CD8-positive, alpha-beta memory T cell (primary cell): ENCODE measurements around the gene ASIC1. TPM values are rescaled to one million over a fixed set of nuclear protein-coding genes. Genes with fewer than 3 reads are reported as not detected.
"Not testable (repeated sequence)": the region's sequence is repeated elsewhere in the genome, so short reads cannot be mapped to it uniquely, and the experiment has no call there.

Experiments used
- CTCF ChIA-PET: fragments of 350-600 bp; sonication (Branson Sonifier 250); formaldehyde crosslinking; loops from one replicate; lab custom pipeline; 2021; ENCODE audit warnings: antibody characterized with exemption; lab: Charles Lee
- POLR2A ChIA-PET: fragments of 350-600 bp; sonication (Branson Sonifier 250); formaldehyde crosslinking; loops from one replicate; lab custom pipeline; 2021; ENCODE audit warnings: antibody characterized with exemption; lab: Charles Lee
- DNase-seq, 5 donors: peaks; one replicate each; pipeline versions ENCODE4 v3.0.0 to v3.0.0-alpha.2; 2020 to 2022; ENCODE audit warnings: mixed read lengths in 1 of 5
- H3K27ac ChIP-seq: one replicate; pipeline ENCODE4 v1.7.0; 2013; ENCODE audit warnings: low read depth, mild to moderate bottlenecking, low read length, moderate library complexity
- H3K27me3 ChIP-seq: 2 replicates; pipeline ENCODE4 v1.7.0; 2013; ENCODE audit warnings: low read length, mild to moderate bottlenecking; ENCODE audit not compliant: insufficient read depth, poor library complexity, severe bottlenecking
- H3K36me3 ChIP-seq: 2 replicates; pipeline ENCODE4 v1.7.0; 2013; ENCODE audit warnings: mild to moderate bottlenecking, low read length, moderate library complexity; ENCODE audit not compliant: insufficient read depth
- H3K4me1 ChIP-seq: 2 replicates; pipeline ENCODE4 v1.7.0; 2013; ENCODE audit warnings: mild to moderate bottlenecking, low read length, moderate library complexity; ENCODE audit not compliant: insufficient read depth
- H3K4me3 ChIP-seq: 2 replicates; pipeline ENCODE4 v1.7.0; 2013; ENCODE audit warnings: mild to moderate bottlenecking, low read length
- H3K9me3 ChIP-seq: 2 replicates; pipeline ENCODE4 v1.7.0; 2013; ENCODE audit warnings: mild to moderate bottlenecking, low read length
- H3K27ac Mint-ChIP-seq, 8 donors: one replicate each; pipeline ENCODE4 v1.8.0; 2020 to 2021; ENCODE audit warnings: mixed read lengths in 8 of 8, mild to moderate bottlenecking in 6 of 8, inconsistent platforms in 3 of 8, moderate library complexity in 3 of 8
- H3K27me3 Mint-ChIP-seq, 2 donors: one replicate each; pipeline ENCODE4 v1.8.0; 2020 to 2021; ENCODE audit warnings: mixed read lengths in 2 of 2, mild to moderate bottlenecking in 1 of 2, moderate library complexity in 1 of 2
- H3K36me3 Mint-ChIP-seq, 3 donors: one replicate each; pipeline ENCODE4 v1.8.0; 2020 to 2021; ENCODE audit warnings: mixed read lengths in 3 of 3, inconsistent platforms in 1 of 3, mild to moderate bottlenecking in 1 of 3
- H3K4me1 Mint-ChIP-seq, 3 donors: one replicate each; pipeline ENCODE4 v1.8.0; 2020 to 2021; ENCODE audit warnings: mixed read lengths in 3 of 3, inconsistent platforms in 1 of 3, mild to moderate bottlenecking in 1 of 3
- H3K4me3 Mint-ChIP-seq, 7 donors: one replicate each; pipeline ENCODE4 v1.8.0; 2020 to 2021; ENCODE audit warnings: mixed read lengths in 7 of 7, mild to moderate bottlenecking in 6 of 7, moderate library complexity in 4 of 7, inconsistent platforms in 2 of 7
- H3K9me3 Mint-ChIP-seq, 5 donors: one replicate each; pipeline ENCODE4 v1.8.0; 2020 to 2022; ENCODE audit warnings: mixed read lengths in 5 of 5, mild to moderate bottlenecking in 3 of 5, moderate library complexity in 2 of 5, inconsistent platforms in 1 of 5
- polyA plus RNA-seq: library from polyadenylated mRNA; unstranded; fragments of 300-500 nt; fragmentation: Illumina TruSeq; gene quantifications from one replicate; pipeline ENCODE4 v1.2.3, GENCODE V29; 2021
- total RNA-seq, 2 experiments: library from RNA; stranded (reverse); gene quantifications; one replicate each; pipeline ENCODE4 v1.2.3, GENCODE V29; 2021

Gene ASIC1
- total and polyA plus RNA-seq, 3 experiments from 2014 or later: 0.07 to 6.4 (median 6.4) TPM

GRCh38 chr12:50026691-50027090 is 30.7 kb upstream of the ASIC1 start:
- H3K4me3 Mint-ChIP-seq: peak overlapping the region in 1 of 7 donors; percentile 18
- H3K27me3 Mint-ChIP-seq: peaks cover 5 to 8% of the 10 kb centered on the region in 2 donors

GRCh38 chr12:50030449-50030848 is 26.9 kb upstream of the ASIC1 start:
- H3K36me3 Mint-ChIP-seq, H3K27me3 ChIP-seq, DNase-seq, H3K4me1 Mint-ChIP-seq, POLR2A ChIA-PET, H3K4me3 ChIP-seq, H3K27ac ChIP-seq, H3K9me3 Mint-ChIP-seq, H3K9me3 ChIP-seq, H3K36me3 ChIP-seq, H3K4me3 Mint-ChIP-seq, H3K4me1 ChIP-seq: not testable (repeated sequence)
- CTCF ChIA-PET: interaction anchor here (0.8 to 2.6 kb wide), 4 partner anchors 8 to 44 kb away, joined by 3 to 10 read pairs (median 4); no protein-coding TSS in a partner anchor
- peaks cover 15 to 22% of the 10 kb centered on the region in 2 donors for H3K27me3 Mint-ChIP-seq
- H3K27ac Mint-ChIP-seq: peak overlapping the region in 1 of 8 donors; percentile 52

More at GRCh38 chr12:50026691-50027090, 30.7 kb upstream of the ASIC1 start:
- CTCF ChIA-PET: interaction anchor here (1.0 to 2.3 kb wide), 4 partner anchors 12 to 85 kb away, joined by 3 to 9 read pairs (median 7); partner anchors contain the start of gene COX14
- peaks cover 0 to 3% (median 3%) of the 10 kb centered on the region in 3 donors for H3K36me3 Mint-ChIP-seq
- DNase-seq: no peak
- POLR2A ChIA-PET: no interaction called here
- H3K9me3 ChIP-seq: no peaks in the 10 kb centered on the region
- no peak overlapping the region for H3K27ac ChIP-seq
- peaks cover 13% of the 10 kb centered on the region for H3K4me1 ChIP-seq
- no peaks in the 10 kb centered on the region for H3K36me3 ChIP-seq
- H3K9me3 Mint-ChIP-seq: no peaks in the 10 kb centered on the region
- peaks cover 14 to 37% (median 19%) of the 10 kb centered on the region in 3 donors for H3K4me1 Mint-ChIP-seq
- no peak overlapping the region for H3K27ac Mint-ChIP-seq
- H3K27me3 ChIP-seq: no peaks in the 10 kb centered on the region
- H3K4me3 ChIP-seq: no peak overlapping the region

- CTCF ChIA-PET: no interaction called here
- no peaks in the 10 kb centered on the region for H3K36me3 Mint-ChIP-seq
- Histone ChIP-seq H3K27me3 (no peaks in the 10 kb centered on the region), H3K9me3 (no peaks in the 10 kb centered on the region), H3K4me1 (no peaks in the 10 kb centered on the region), H3K27ac (no peak overlapping the region), H3K36me3 (no peaks in the 10 kb centered on the region), H3K4me3 (no peak overlapping the region)
- no peak for DNase-seq
- POLR2A ChIA-PET: no interaction called here
- no peak overlapping the region for H3K27ac Mint-ChIP-seq
- no peaks in the 10 kb centered on the region for H3K9me3 Mint-ChIP-seq
- H3K27me3 Mint-ChIP-seq: peaks cover 18 to 31% of the 10 kb centered on the region in 2 donors
- no peaks in the 10 kb centered on the region for H3K4me1 Mint-ChIP-seq
- H3K4me3 Mint-ChIP-seq: no peak overlapping the region
Measured at GRCh38 chr12:50032515-50032853, 24.9 kb upstream of the ASIC1 start.

- H3K27me3 ChIP-seq: no peaks in the 10 kb centered on the region
- CTCF ChIA-PET: no interaction called here
- no peaks in the 10 kb centered on the region for H3K4me1 ChIP-seq
- no peaks in the 10 kb centered on the region for H3K36me3 ChIP-seq
- POLR2A ChIA-PET: interaction anchor here (0.7 kb wide), 1 partner anchor 111 kb away, joined by 6 read pairs; no protein-coding TSS in a partner anchor
- no peak overlapping the region for H3K4me3 ChIP-seq
- H3K27me3 Mint-ChIP-seq: peaks cover 18 to 28% of the 10 kb centered on the region in 2 donors
- no peaks in the 10 kb centered on the region for H3K36me3 Mint-ChIP-seq
- H3K27ac Mint-ChIP-seq: no peak overlapping the region
- H3K9me3 ChIP-seq: no peaks in the 10 kb centered on the region
- H3K9me3 Mint-ChIP-seq: no peaks in the 10 kb centered on the region
- no peak overlapping the region for H3K4me3 Mint-ChIP-seq
- no peak overlapping the region for H3K27ac ChIP-seq
- H3K4me1 Mint-ChIP-seq: no peaks in the 10 kb centered on the region
- no peak for DNase-seq
Measured at GRCh38 chr12:50032854-50033581, 24.4 kb upstream of the ASIC1 start.

GRCh38 chr12:50038336-50038735 is 19.1 kb upstream of the ASIC1 start:
- no peak for DNase-seq
- Mint-ChIP-seq H3K36me3 (no peaks in the 10 kb centered on the region), H3K4me3 (no peak overlapping the region), H3K27me3 (peaks cover 7 to 13% of the 10 kb centered on the region in 2 donors), H3K9me3 (no peaks in the 10 kb centered on the region), H3K27ac (peak overlapping the region in 1 of 8 donors; percentile 48), H3K4me1 (no peaks in the 10 kb centered on the region)
- Histone ChIP-seq H3K36me3 (no peaks in the 10 kb centered on the region), H3K27me3 (no peaks in the 10 kb centered on the region), H3K27ac (no peak overlapping the region), H3K4me3 (no peak overlapping the region), H3K9me3 (no peaks in the 10 kb centered on the region), H3K4me1 (no peaks in the 10 kb centered on the region)
- CTCF ChIA-PET: interaction anchor here (0.8 to 6.4 kb wide), 13 partner anchors 8 to 138 kb away, joined by 3 to 69 read pairs (median 6); partner anchors contain the start of genes COX14 and RACGAP1
- POLR2A ChIA-PET: no interaction called here

- Mint-ChIP-seq H3K27me3 (peaks cover 9 to 12% of the 10 kb centered on the region in 2 donors), H3K27ac (peak overlapping the region in 2 of 8 donors; percentile 4 to 71), H3K36me3 (no peaks in the 10 kb centered on the region), H3K4me3 (no peak overlapping the region), H3K9me3 (no peaks in the 10 kb centered on the region), H3K4me1 (no peaks in the 10 kb centered on the region)
- POLR2A ChIA-PET: interaction anchor here (0.6 kb wide), 1 partner anchor 151 kb away, joined by 7 read pairs; no protein-coding TSS in a partner anchor
- peak; percentile 55 to 86 (median 68) for DNase-seq
- no peaks in the 10 kb centered on the region for H3K27me3 ChIP-seq
- H3K9me3 ChIP-seq: no peaks in the 10 kb centered on the region
- H3K27ac ChIP-seq: no peak overlapping the region
- H3K4me1 ChIP-seq: no peaks in the 10 kb centered on the region
- no peak overlapping the region for H3K4me3 ChIP-seq
- CTCF ChIA-PET: interaction anchor here (0.8 to 6.4 kb wide), 23 partner anchors 9 to 137 kb away, joined by 3 to 69 read pairs (median 6); partner anchors contain the start of genes COX14 and RACGAP1
- no peaks in the 10 kb centered on the region for H3K36me3 ChIP-seq
Measured at GRCh38 chr12:50039151-50039835, 18.1 kb upstream of the ASIC1 start.

- no peak overlapping the region for H3K4me3 ChIP-seq
- H3K4me1 ChIP-seq: no peaks in the 10 kb centered on the region
- ChIA-PET CTCF (interaction anchor here (3.2 to 6.4 kb wide), 3 partner anchors 15 to 28 kb away, joined by 20 to 69 read pairs (median 21); no protein-coding TSS in a partner anchor), POLR2A (no interaction called here)
- DNase-seq: no peak
- H3K27me3 ChIP-seq: no peaks in the 10 kb centered on the region
- Mint-ChIP-seq H3K4me3 (no peak overlapping the region), H3K27me3 (peaks cover 5 to 9% of the 10 kb centered on the region in 2 donors), H3K4me1 (no peaks in the 10 kb centered on the region), H3K27ac (no peak overlapping the region), H3K36me3 (no peaks in the 10 kb centered on the region), H3K9me3 (no peaks in the 10 kb centered on the region)
- H3K9me3 ChIP-seq: no peaks in the 10 kb centered on the region
- H3K27ac ChIP-seq: no peak overlapping the region
- H3K36me3 ChIP-seq: no peaks in the 10 kb centered on the region
Measured at GRCh38 chr12:50040657-50041056, 16.7 kb upstream of the ASIC1 start.
